Fibroblast of skin of right quadriceps (primary cell): ENCODE results near the gene PPP5C.

Source experiments
- DNase-seq: peaks from one replicate; pipeline ENCODE4 v3.0.0-alpha.2; 2013

The PPP5C gene

DNA sequence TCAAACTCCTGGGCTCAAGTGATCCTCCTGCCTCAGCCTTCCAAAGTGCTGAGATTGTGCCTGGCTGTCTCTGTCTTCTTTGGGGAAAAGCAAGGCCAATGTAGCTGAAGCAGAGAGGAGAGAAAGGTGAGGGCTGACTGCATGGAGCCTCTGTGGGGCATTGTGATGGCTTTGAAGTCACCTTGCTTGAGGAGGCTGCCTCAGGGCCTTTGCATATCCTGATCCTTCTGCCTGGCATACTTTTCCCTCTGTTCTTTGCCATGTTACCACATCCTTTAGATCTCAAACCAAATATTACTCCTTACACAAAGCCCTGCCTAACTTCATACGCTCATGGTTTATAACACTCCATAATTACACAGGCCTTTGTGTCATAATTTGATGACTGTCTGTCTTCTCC, 9.4 kb upstream of the PPP5C start:
- no peak for DNase-seq

DNA sequence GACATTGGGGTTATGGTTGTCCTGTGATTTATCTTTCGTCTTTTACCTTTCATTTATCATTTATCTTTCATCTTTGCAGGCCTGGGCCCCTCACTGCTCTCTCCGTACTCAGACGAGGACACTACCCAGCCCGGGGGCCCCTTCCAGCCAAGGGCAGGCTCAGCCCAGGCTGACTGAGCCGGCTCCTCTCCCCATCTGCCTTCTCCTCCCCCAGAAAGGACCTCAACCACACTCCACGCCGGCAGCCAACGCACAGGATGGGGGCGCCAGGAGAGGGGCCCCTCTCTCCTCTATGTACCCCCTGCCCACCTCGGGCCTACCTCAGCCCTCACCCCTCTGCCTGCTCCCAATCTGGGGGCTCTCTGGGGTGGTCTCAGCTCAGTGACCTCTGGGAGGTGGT, 7.4 kb upstream of the PPP5C start:
- no peak for DNase-seq

DNA sequence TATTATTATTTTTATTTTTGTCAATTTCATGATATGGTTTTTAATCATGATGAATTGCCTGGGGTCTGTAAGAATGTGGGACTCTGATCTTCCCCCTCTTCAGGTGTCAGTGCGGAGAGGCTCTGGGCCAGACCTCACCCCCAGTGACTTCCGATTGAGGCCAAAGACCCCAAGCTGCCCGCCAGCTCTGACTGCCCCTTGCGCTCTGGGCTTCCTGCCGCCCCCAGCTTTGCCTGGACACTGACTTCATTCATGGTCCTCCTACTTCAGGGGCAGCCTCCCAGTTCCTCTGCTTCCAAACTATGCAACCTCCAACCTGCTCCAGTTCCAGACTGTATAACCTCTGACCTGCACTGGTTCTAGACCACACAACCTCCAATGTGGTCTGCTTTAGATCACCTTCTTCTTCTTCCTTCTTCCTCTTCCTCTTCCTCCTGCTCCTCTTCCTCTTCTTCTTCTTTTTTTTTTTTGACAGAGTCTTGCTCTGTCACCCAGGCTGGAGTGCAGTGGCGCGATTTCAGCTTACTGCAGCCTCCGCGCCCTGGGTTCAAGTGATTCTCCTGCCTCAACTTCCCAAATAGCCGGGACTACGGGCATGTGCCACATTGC, 6.7 kb upstream of the PPP5C start:
- DNase-seq = no peak

DNA sequence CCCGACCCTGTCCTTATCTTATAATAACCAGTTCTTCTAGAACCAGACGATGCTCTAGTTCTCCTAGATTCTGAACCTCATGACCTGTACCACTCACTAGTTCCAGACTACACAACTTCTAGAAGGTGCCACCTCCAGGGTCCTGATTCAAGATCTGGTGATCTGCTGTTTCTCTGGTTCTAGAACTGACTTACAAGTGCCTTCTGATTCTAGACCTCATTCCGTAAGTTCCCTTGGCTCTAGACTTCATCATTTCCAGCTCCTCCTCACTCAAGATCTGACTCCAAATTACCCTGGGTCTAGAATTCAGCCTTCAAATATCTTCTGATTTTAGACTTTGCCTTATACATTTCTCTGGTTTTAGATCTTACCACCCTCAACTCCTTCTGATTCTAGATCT, 5.0 kb upstream of the PPP5C start:
- DNase-seq = no peak

DNA sequence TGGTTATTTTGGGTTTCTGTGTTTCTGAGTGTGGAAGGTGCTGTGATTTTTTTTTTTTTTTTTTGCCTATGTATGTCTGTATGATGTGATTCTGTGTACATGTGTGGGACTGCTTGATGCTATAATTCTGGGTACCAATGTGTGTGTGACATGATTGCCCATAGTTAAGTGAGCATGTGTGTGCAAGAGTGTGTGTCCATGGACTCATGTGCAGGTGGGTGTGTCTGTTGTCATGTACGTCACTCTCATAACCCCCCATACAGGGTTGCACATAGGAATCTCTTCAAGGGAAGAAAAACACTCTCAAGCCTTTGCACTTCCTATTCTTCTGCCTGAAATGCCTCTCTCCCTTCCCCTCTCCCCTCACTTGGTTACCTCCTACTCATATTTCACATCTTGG, 2.5 kb upstream of the PPP5C start:
- DNase-seq = no peak

DNA sequence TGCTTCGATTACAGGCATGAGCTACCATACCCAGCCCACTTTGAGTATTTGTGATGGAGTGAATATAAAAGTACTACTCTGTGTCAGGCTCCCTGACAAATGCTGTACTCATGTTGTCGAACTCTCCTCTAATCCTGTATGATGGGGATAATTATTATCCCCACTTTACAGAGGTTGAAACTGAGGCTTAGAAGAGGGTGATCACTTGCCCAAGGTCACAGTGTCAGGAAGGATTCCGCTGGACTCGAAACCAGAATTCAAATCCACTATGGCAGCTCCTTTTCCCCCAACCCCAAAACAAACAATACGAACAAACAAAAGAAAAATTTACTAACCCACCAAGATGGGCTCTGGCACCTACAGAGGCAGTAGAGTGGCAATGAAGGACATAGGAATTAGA, 1.7 kb upstream of the PPP5C start:
- no peak for DNase-seq

DNA sequence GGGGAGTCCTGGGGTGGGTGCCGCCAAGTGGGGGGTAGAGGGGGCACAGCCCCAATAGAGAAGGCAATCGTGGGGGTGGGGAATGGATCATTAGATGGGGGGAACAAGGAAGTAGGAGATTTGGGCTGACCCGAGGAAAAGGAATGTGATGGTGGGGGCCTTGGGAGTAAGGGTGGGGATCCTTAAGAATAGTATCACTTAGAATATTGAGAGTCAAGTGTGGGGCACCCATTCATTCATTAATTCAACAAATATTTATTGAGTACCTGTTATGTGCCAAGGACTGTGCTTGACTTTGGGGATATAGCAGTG, 641 bp downstream of the PPP5C start:
- DNase-seq = no peak

DNA sequence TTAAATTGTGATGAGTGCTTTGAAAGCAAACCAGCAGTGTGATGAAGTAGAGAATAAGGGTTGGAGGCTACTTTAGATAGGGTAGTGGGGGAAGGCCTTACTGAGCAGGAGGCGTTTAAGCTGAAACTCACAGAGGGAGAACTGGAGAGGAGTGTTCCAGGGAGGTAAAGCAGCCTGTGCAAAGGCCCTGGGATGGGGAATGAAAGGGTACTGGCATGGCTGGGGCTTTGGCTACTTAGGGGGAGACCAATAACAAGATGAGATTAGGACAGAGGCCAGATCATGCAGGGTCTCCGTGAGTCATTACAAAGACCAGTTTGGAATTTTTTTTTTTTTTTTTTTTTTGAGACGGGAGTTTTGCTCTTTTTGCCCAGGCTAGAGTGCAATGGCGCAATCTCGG, 1.1 kb downstream of the PPP5C start:
- DNase-seq = no peak

DNA sequence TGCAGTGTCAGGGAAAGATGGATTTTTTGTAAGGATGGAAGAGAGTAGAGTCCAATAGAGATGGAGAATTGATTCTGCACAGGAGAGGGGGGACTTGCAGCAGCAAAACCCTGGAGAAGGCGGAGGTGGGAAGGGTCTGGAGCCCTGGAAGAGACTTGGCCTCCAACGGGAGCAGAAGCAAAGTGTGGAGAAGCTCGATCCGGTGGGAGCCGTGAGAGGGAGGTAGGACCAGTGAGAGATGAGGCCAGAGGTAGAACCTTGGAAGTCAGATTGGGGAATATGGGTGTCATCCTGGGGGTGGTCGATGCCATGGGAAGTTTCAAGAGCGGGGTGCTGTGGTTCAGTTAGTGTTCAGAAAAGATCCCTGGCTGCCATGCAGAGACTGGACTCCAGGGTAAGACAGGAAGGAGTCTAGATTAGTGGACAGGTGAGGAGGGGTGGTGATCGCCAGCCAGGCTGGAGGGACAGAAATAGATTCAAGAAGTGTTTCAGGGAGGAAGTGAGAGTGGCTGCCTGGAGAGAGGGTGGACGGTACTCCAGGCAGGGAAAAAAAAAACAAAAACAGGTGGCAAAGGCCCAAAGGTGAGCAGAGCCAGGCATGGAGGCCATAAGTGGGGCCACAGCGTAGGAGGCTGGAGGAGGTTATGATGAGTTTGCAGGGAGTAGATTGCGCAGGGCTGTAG, 2.6 kb downstream of the PPP5C start:
- no peak for DNase-seq

DNA sequence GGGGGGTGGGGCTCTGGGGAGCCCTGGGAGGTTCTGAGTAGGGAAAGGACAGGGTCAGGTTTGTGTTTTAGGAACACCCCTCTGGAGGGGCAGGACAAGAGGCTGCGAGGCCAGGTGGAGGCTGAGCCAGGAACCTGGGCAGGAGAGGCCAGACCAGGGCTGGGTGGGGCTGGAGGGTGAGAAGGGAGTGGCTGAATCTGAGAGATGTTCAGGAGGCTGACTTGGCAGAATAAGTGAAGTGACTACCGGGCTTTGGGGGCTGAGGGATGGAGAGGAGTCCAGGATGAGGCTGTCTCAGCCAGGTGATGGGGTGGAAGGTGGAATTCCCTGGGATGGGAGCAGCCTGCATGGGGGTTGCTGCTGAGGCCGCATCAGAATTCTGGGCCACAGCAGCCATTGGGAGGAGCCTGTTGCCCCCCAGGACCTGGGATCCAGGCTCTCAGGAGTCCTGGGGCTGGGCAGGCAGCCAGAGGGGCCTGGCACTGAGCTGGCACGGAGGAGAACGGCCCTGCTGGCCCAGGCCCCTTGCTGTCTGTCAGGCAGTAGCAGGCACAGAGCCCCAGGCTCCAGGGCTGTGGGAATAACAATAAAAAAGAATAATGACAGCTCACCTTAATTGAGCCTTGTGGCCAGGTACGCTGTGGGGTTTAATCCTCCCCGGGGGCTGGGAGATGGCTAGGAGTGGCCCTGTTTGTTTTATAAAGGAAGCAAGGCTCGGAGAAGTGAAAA, 3.3 kb downstream of the PPP5C start:
- no peak for DNase-seq

DNA sequence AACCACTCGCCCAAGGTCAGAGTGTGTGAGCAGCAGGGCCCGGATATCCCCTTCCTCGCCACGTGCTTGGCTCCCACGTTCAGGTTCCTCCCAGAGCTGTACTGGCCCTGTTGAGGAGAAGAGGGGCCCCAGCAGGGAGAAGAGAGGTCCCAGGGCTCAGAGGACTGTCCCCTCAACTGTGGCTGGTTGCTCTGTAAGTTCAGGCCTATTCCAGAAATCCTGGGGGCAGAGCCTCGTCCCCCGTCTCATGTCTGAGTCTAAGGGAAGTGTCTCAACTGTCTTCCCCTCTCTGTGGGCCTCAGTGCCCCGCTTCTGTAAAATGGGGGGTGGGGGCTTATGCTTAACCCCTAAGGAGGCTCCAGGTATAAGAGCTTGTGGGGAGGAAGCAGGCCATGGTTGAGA, 3.9 kb downstream of the PPP5C start:
- no peak for DNase-seq

DNA sequence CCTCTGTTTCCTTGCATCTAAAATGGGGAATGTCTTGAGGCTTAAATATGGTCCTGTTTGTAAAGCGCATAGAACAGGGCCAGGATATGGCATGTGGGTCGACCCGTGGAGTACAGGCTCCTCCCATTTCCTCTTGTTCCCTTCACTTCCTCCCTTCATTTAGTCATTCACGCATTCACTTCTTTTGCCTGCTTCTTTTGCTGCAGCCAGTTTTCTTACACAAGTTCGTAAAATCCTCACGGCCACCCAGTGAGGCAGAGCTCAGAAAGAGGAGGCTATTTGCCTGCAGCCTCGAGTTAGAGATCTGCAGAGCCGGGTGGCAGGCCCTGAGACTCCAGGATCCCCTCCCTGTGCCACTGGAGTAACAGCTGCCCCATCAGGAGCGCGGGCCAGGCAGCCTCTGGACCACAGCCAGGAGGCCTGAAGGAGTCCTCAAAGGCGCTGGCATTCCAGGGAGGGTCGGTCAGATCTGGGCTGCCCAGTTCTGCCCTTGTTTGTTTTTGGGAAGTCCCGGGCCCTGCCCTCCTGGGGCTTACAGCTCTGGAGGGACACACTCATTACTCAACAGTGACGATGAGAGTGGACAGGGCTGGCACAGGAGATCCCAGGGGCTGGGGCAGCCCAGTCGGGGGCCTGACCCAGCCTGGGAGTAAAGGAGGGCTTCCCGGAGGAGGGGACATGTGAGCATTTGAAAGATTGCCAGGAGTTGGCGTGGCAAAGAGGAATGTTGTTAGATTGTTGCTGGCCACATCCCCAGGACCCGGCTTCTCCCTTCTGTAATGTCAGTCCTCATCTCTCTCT, 4.6 kb downstream of the PPP5C start:
- peak; percentile 37 for DNase-seq

DNA sequence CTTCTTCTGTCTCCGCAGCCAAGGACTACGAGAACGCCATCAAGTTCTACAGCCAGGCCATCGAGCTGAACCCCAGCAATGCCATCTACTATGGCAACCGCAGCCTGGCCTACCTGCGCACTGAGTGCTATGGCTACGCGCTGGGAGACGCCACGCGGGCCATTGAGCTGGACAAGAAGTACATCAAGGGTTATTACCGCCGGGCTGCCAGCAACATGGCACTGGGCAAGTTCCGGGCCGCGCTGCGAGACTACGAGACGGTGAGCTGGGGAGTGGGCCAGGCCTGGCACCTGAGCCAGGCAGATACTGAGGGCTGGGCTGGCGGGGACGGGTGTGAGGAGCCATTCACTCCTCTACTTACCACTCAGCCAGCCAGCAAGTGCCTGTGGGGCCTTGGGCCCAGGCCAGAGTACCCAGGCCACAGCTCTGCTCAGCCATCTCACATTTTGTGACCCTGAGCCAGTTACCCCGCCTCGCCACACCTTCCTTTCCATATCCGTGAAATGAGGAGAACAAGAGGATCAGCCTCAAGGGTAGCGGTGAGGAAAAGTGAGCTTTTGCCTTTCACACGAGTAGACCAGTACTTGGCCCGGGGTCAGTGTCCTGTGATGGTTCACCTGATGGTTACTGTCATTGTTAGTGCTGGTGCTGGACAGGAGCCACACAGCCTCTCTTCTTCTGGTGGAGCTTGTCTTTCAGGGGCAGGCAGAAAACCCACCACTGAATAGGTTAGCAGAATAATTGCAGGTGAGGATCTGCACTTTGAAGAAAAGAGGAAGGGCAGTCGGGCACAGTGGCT, 7.0 kb downstream of the PPP5C start:
- DNase-seq = no peak

DNA sequence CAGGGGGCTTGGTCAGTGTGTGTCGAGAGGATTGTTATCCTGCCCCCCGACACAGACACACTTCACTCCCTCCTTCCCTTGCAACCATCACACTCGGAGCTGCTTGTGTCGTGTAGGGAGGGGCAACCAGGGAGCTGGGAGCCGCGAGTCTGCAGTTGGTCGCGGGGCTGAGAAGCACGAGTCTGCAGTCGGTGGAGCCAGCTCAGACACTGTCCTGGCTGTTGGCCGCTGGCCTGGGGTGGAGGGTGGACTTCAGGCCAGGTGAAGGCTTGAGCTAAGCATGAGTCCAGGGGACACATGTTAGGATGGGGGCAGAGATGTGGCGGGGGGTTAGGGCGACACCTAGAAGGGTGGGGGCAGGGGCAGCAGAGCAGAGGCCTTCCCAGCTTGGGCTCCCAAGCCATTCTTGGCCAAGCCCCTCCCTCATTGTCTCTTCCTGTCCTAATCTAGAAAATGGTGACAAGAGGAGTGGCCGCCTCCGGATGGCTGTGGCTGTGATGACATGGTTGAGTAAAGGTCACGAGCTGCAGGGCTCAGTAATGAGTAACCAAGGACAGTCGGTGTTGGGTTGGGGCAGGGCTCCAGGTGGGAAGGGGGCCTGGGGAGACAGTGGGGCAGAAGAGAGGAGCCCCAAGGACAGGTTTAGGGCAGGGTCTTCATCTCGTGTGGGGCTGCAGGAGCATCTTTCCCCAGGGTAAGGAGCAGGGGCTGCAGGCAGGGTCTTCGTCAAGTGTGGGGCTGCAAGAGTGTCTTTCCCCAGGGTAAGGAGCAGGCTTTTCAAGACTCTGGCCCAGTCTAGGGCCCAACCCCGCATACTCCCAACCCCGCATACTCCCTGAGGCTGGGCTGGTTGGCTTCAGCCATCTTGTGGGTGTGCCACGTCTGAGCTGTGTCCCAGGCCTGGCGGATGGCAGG, 8.6 kb downstream of the PPP5C start:
- DNase-seq = no peak

DNA sequence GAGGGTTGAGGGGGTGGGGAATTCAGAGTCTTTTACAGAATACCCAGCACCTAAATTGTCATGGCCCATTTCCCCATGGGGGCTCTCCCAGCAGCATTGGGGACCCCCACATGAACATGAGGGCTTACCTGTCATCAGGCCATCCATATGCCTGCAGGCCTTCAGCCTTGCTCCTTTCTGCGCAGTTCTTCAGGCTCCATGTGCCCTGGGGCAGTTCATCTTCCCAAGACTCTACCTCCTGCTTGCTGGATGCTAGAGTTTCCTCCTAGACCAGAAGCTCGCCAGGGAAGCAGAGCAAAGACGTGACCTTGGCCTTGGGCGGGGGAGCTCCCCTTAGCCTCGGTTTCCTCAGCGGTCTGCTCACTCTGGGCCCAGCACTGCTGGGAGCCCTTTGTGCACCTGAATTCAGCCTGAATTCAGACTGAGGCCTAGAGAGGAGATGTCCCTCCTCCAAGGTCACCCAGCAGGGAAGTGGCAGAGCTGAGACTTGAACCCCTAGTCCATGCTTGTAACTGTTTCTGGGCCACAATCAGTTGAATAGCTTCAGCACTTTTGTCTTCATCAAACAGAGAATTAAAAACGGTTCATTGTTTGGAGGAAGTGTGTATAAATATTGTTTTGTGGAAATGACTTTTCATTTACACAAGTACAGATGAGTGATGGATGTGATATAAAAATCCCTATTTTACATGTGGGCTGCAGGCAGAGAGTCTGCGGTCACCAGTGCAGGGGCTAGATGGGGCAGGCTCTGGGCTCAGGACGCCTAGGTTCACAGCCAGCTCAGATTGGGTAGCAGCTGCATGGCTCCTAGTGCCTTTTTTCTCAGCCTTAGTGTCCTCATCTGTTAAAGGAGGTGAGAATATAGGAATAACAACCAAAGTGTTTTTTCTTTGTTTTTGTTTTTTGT, 9.5 kb downstream of the PPP5C start:
- no peak for DNase-seq

DNA sequence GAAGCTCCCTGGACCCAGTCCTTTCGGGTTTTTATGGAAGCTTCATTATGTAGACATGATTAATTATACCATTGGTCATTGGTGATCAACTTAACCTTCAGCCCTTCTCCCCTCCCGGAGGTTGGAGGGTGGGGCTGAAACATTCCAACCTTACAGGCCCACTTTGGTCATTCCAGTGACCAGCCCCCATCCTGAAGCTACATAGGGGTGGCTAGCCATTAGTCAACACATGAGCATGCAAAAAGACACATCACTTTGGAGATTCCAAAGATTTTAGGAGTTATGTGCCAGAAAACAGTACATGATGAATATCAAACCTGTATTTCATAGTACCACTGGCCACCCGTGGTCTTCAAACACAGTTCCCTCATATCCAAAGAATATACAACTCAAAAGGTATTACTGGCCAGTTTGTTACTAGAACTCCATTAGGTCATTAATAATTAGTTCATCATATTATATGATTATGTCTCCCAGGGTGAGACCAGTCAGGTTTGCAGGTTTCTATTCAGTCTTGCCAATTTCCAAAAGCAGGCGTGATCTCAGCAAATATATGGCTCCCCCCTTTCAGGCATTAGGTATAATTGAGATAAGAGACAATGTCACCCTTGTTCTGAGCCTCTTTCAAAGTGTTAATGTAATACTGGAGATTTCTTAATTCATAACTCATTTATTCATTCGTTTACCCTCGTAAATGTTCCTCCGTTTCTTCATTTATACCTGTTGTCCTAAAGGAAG, 11.1 kb downstream of the PPP5C start:
- peak; percentile 64 for DNase-seq

DNA sequence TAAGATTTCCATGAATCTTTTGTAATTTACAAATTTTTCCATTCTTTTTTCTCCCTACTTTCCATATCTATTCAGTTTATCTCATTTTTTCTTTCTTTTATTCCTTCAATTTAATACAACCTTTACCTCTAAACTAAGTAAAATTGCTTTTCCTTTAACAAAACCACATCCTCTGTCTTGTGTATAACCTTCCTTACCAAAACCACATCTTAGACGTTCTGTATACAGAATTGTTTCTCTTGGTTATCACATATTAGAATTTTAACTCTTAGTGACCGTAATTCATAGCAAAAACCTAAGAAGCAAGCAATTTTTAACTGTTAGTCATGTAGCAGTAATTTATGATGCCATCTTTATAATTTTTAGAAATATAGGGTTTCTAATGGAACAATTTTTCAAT, 15.0 kb downstream of the PPP5C start:
- peak; percentile 17 for DNase-seq

DNA sequence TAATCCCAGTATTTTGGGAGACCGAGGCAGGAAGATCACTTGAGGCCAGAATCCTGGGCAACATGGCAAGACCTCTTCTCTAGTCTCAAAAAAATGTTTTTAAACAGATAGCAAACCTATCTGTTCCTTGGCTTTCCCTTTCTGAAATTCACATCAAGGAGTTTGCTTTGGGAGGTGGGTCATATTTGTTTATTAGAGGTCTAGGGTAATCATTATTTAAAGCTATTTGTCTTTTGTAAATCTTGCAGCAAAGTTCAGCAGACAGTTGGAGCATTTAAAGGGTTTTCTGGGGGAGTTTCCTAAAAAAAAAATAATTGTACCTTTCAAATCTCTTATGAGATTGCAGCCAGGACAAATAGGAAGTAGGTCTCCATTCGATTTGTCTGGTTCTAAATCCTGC, 17.5 kb downstream of the PPP5C start:
- no peak for DNase-seq

DNA sequence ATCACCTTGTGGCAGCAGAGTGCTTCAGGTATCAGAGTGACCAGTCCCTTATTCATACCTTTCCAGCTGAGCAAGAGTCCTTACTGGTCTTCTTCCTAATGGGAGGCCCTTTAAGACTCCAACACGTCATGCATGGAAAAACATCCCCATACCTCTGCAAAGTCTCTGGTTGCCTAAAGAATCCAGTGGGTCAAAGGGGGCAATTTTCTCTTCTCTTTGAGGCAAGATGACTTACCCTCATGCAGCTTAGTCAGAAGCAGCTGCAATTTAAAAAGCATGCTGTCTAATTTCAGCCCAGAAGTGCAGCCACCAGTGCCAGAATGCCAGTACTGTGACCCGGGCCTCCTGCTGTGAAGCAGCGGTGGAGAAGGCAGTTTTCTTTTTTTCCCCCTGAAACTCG, 18.7 kb downstream of the PPP5C start:
- DNase-seq = peak; percentile 29
